Measurements from ENCODE around the gene NR2E1.

The NR2E1 gene

DNA sequence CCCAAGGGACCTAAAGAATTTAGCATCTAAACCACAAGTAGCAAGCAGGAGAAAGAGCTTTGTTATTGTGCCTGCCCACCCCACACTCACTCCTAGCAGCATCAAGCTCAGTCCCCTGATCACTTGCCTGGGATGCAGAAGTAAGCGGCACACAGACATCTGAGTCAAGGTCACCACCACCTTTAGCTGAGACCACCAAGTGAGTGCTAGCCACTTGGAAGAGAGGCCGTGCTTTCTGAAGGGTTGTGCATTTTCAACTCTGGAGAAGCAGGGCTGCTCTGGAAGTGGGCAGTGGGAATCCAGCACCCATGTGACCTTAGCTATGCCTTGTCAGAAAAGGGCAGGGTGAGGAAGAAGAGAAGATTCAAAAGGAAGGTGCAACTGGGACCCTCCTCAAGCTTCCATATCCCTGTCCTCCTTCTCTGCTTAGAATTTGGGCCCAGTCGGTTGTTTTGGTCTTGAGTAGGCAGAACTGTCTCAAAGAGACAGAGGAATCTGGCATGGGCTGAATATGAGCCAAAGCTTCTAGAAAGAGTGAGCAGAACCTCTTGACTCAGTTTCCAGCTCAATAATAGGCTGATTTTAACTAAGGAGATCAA, 6.2 kb downstream of the NR2E1 start:
- no peak for DNase-seq

GRCh38 chr6:108174371-108175175, 8.8 kb downstream of the NR2E1 start:
- DNase-seq, result no peak

- no peak for DNase-seq
These were observed 9.4 kb downstream of the NR2E1 start for GRCh38 chr6:108175176-108175591.

DNA sequence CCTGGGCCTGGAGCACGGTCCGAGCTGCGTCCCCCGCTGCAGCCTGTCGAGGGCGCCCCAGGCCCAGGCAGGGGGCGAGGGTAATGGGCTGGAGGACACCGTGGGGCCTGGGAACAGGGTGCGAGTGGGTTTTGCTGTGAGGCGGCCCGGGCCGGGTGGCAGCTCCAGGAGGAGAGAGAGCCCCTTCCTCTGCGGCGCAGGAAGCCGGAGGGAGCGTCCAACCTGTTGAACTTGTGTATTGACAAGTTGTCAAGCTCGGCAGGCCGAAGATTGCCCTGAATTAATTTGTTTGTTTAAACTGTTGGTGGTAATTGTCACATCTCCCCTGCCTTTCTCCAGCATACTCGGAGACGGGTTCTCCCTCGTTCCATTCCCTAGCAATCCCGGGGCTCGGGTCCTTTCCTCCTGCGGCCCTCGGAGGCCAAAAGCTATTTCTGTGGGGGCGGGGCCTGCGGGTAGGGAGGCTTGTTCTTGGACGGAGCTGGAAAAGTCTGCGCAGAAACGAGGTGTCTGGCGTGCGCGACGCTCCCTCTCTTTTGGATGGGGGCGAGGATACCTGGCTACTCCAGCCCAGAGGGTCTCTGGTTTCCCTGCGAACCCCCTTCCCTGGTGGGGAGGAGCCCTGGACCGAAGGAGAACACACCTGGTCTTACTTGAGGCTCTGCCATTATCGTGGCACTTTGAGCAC, 9.9 kb downstream of the NR2E1 start:
- no peak for DNase-seq

DNA sequence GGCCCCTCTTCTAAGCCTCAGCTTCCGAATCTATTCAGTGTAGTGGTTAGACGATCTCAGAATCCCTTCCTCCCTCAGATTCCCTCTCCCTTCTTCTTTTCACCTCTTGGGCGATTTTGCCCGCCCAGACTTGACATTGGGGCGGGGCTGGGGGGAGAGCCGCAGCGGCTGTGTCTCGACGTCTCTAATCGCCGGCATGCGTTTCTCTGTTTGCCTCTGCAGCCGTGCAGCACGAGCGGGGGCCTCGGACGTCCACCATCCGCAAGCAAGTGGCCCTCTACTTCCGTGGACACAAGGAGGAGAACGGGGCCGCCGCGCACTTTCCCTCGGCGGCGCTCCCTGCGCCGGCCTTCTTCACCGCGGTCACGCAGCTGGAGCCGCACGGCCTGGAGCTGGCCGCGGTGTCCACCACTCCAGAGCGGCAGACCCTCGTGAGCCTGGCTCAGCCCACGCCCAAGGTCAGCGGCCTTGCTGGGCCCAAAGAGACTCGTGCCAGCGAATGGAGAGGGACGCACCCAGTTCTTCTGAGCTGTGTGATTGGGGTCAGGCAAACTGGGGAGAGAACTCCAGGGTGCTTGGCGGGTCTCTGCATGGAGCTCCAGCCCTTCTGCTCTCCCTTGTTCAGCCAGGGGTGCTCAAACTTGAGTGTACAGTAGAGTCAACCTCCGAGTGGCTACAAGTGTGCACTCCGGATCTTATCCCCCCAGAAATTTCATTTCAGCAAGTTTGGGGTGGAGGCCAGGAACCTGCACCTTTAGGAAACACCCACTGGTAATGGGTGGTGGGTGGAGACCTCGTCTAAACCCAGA, 10.7 kb downstream of the NR2E1 start:
- no peak for DNase-seq

DNA sequence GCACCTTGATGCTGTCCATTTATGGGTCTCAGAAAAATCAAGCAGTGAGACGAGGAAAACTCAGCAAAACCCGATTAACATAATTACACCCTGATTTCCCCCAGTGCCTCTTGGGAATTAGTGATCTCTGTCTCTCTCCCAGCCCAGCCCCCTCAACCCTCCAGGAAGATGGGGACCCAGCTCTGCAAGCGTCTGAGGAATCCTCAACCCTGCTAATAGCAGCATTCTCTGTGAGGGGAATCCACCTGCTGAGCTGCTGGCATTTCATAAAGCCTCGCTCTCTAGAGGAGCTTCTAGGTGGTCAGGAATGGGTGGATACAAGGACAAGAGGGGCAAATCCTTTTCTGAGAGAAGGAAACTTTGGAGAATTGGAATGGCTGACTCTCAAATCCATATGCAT, 13.9 kb downstream of the NR2E1 start:
- no peak for DNase-seq

GRCh38 chr6:108180266-108180665, 14.4 kb downstream of the NR2E1 start:
- DNase-seq, result no peak

DNA sequence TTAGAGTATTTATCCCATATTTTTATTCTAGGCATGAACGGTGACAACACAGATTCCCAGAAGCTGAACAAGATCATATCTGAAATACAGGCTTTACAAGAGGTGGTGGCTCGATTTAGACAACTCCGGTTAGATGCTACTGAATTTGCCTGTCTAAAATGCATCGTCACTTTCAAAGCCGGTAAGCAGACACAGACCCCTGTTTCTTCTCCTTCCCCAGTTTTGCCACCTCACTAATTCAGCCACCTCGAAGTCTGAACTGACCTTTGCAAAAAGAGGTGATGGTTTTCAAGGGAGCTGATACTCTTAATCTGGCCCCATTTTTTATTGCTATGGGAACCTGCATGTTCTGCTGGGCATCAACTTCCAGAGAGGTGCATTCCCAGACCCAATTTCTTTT, 15.0 kb downstream of the NR2E1 start:
- no peak for DNase-seq

GRCh38 chr6:108186226-108186625, 20.4 kb downstream of the NR2E1 start:
- no peak for DNase-seq

- DNase-seq, result no peak
These were observed 21.7 kb downstream of the NR2E1 start for GRCh38 chr6:108187519-108187918.

GRCh38 chr6:108193131-108193530, 27.3 kb downstream of the NR2E1 start:
- DNase-seq, result no peak

DNA sequence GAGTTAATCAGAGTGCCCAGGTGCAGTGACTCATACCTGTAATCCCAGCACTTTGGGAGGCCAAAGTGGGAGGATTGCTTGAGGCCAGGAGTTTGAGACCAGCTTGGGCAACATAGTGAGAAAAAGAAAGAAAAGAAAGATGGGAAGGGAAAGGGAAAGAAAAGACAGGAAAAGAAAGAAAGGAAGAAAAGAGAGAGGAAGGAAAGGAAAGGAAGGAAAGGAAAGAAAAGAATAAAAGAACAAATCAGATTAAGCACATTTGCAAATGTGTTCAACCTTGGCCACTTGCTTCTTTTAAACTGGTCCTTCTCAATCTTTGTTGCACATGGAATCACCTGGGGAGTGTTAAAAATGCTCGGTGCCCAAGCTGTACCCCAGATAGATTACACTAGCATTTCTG, 28.0 kb downstream of the NR2E1 start:
- no peak for DNase-seq

- no peak for DNase-seq
These were observed 28.7 kb downstream of the NR2E1 start for GRCh38 chr6:108194503-108194902.

GRCh38 chr6:108195209-108195608, 29.4 kb downstream of the NR2E1 start:
- no peak for DNase-seq

- DNase-seq, result no peak
These were observed 33.1 kb downstream of the NR2E1 start for GRCh38 chr6:108198761-108199498.

DNA sequence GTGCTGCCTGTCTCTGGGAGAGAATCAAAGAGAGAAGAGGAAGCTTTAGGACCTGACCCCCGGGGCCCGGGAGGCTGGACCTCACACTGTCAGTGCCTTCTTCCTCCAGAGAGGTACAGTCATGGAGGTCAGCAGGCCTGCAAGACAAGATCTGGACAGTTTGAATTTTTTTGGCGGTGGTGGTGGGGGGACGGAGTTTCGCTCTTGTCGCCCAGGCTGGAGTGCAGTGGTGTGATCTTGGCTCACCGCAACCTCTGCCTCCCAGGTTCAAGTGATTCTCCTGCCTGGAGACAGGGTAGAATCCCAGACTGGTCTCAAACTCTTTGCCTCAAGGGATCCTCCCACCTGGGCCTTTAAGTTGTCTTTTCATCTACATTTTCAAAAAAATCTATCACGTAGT, 34.4 kb downstream of the NR2E1 start:
- DNase-seq, result no peak

GRCh38 chr6:108200631-108201030, 34.8 kb downstream of the NR2E1 start:
- no peak for DNase-seq

DNA sequence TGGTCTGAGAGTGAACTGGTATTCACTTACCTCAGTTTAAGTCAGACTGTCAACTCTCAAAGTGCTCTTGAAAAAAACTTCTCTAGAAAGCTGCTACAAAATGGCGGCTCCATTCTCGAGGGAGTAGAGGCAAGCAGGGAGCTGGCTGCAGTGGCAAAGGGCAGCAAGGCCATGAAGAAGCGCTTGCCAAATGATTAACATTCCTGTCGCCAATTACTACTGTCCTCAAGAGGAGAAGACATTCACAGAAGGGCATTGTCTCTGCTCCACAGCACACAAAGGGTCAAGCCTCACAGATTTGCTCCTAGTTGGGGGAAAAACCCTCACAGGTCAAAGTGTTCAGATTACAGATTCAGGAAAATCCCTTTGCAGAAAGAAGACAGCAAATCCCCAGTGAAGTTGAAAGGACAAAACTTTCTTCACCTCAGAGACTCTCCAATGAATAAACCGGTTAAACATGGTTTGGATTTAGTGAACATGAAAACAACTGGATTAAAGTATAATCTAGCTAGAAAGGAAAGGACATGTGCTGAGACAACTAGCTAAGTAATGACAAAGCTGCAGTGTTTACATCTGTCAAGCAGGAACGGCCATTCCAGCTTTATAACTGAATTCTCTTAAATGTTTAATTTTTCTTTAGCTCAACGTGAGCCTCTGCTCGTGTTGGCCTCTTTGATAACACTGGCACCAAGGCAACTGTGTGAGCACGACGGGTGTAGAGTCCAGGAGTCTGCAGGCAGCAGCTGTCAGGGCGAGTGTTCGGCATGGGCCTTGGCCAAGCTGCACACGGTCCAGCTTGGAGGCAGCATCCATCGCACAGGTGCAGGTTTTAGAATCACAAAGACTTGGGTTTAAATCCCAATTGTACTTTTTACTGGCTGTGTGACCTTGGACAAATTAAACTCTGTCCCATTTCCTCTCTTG, 37.6 kb downstream of the NR2E1 start:
- DNase-seq, result no peak

DNA sequence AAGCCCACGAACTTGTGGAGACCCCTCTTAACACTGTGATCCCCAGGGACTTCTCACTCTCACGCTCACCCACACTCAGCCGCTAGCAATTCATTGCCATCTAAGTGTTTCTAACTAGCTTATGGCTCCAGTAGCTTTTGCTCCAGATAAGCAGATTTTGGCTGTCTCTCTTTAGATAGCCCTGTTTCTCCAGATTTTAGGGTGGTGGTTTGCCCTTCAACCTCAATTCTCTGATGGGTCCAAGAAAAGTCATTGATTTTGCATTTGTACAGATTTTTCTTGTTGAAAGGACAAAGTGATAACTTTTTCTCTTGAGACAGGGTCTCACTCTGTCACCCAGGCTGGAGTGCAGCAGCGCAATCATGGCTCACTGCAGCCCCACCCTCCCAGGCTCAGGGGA, 41.2 kb downstream of the NR2E1 start:
- DNase-seq, result no peak

DNA sequence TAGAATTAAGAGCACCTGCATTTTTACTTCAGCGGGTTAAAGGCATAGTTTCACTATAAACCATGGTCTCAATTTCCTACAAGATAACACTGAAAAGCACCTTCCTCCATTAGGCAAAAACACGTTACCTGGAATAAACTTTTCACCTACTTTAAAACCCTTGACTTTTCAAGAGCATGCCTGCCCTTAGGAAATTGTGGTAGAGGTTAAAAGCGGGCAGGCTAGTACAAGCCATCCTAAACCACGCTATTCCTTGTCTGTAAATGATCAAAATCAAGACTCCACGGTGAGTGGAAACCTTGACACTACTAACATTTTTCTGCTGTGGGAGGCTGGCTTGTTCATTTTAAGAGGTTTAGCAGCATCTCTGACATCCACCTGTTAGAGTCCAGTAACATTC, 43.9 kb downstream of the NR2E1 start:
- DNase-seq, result no peak

DNA sequence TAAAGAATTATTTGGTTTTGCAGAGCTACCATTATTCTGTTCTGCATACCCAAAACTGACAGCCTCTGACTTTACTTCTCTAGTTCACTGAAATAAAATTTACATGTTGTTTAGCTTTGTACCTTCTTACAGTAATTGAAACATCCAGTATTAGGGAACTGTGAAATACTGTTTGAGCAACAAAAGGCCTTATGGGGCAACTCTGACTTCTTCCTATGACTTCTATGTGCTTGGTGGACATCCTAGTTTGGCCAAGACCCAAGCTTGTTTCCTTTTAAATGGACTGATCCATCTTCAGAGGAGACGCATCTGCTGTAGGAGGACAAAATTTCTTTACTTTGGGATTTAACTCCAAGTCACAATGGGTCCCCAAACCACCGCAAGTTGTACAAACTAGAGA, 44.7 kb downstream of the NR2E1 start:
- no peak for DNase-seq
